ENCODE data around the gene RYR2.

The RYR2 gene

DNA sequence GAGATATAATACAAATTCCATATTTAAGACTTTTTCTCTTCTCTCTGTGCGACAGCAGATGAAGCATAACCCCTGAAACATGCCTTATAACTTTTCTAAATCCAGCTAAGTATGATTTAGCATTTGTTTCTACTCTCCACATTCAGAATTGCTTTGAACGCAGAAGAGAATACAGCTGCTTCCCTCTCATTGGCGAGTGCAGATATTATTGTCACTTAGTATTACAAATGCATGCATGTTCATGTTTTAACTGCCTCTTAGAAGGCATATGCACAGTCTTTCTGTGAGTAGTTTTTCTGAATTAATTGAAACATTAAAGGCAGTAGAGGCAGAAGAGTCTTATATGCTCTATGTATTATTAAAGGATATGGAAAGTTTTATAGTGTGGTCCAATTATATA, 631.6 kb downstream of the RYR2 start:
- no peak for DNase-seq (ENCODE audit: low spot score)

DNA sequence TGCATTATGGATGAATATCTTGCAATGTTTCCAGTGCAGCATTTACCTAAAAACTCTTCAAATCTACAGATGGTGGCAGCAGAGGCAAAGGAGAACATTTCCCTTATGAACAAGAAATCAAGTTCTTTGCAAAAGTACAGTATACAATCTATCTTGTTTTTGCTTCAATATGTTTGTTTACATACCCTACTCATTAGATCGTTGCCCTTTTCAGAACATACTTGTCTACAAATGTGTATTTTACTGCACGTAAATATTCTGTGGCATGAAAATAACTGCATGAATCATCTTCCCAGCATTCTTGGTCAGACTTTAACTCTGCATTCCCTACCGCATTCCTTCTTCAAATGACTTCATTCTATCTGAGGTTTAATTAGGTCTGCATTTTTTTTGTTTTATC, 636.0 kb downstream of the RYR2 start:
- DNase-seq (ENCODE audit: low spot score) = no peak

DNA sequence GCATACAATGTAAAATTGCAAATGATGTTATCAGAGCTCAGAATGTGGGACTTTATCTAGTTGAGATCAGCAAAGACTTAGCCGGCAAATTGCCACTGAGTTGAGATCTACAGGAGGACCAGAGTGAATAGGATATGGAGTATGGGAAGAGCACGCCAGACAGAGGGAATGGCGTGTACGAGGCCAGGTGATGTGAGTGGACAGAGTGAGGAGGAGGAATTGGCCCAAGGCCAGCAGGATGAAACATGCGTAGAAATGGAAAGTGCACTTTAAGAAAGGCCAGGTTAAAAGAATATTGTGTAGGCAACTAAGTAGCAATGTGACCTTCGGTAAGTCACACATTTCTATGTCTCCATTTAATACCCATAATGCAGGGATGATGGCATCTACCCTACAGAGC, 637.7 kb downstream of the RYR2 start:
- DNase-seq (ENCODE audit: low spot score) = no peak

DNA sequence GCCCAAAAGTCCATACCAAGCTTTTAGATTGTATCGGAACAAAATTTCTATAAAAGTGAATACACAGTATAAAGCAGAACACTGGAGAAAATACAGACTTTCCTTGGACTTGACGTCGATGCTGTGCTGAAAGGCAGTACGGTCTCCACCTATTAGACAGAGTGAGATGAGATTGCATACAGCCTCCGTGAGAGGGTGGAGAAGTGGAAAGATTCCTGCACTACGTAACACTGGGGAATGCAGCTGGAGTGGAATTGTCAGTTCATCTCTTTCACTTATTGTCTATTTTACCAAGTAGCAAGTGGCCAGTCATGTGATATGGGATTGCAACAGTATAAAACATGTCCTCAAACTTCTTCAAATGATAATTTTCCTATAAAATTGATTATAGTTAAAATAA, 639.2 kb downstream of the RYR2 start:
- no peak for DNase-seq (ENCODE audit: low spot score)

DNA sequence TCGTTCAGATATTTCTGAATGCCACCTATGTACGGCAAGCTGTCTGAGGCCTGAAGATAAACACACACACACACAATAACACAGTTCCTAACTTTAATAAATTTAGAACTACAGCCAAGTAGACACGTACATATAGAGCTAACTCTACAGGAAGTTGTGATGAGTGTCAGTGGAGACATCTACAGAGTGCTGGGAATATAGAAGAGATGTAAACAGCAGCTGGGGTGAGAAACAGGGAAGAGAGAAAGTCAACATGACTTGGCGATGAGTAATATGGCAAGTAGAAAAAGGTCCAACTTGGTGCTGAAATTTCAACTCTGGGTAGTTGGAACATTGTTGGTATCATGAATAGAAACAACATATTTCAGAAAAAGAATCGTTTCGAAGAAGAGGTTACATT, 642.3 kb downstream of the RYR2 start:
- no peak for DNase-seq (ENCODE audit: low spot score)

DNA sequence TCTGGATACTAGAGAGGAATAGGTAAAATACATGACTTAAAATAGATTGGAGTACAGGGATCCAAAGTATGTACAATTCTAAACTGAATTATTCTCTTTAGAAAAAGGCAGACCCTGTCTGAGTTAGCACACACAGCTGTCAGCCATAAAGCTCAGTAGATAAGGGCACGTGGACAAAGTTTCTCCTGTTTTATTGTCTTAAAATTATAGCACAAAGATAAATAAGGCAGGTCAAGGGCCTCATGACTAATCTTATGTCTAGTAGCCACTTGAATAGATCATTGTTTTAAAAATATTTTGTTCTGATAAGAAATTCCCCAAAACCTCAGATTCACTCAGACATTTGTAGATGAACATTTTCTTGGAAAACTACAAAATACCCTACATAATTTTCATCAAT, 643.6 kb downstream of the RYR2 start:
- no peak for DNase-seq (ENCODE audit: low spot score)

DNA sequence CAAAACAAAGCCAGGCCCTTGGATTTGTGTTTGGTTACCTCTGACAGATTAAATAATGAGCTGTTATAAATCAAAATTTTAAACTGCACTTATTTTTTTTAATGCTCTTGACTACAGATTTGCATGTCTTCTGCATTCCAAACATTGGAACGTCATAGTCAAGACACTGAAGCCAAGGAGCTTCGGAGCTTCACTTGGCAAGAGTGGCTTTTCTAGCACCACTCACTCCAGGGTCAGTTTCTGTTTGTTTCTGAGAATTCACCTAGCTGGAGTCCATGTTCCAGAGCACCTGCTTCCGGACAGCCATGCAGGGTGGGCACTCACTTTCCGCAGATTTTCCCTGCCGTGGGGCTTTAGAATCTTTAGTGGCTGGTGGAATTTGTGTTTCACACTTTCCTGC, 645.8 kb downstream of the RYR2 start:
- no peak for DNase-seq (ENCODE audit: low spot score)

DNA sequence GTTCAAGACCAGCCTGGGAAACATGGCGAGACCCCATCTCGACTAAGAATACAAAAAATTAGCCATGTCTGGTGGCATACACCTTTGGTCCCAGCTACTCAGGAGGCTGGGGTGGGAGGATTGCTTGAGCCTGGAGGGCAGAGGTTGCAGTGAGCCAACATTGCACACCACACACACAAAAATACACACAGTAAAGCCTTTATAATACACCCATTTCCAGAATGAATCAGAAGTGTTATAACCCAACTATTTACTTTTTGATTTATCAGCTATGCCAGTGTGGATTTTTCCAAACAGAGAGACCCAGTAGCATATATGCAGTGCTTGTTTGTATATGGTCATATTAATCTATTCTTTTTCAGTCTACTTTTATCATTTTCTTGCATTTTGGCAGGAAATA, 648.7 kb downstream of the RYR2 start:
- DNase-seq (ENCODE audit: low spot score) = no peak

DNA sequence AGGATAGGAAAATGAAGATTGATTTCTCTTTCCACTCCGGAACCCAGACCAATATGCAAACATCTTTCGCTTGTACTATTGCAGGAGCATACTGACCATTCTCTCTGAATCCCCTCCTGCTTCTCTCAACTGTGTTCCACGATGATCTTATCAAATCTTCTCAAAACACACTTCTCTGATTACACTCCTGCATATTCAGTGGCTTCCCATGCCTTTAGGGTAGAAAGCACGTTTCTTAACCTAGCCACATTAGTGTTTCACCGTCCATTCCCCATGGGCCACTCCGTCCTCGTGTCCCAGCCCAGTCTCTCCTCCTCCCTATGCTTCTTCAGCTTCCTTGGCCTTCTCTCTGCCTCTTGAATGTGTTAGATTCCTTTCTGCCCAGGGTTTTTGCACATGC, 650.3 kb downstream of the RYR2 start:
- no peak for DNase-seq (ENCODE audit: low spot score)

DNA sequence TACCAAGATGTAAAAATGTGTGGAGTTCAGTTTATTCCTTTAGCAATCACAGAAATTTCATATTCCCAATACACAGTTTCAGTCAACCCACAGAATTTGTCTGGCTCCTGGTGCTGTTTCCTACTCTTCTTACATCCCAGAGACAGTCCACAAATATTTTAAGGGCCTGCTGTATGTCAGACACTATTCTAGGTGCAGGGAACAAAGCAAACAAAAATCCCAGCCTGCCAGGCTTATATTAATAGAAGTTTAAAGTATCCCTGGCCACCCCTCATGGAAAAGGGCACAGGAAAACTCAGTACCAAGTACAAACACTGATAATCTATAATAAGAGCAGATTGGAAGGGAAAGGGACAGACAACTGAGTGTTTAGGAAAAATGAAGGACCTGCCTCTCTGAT, 653.9 kb downstream of the RYR2 start:
- DNase-seq (ENCODE audit: low spot score) = no peak

DNA sequence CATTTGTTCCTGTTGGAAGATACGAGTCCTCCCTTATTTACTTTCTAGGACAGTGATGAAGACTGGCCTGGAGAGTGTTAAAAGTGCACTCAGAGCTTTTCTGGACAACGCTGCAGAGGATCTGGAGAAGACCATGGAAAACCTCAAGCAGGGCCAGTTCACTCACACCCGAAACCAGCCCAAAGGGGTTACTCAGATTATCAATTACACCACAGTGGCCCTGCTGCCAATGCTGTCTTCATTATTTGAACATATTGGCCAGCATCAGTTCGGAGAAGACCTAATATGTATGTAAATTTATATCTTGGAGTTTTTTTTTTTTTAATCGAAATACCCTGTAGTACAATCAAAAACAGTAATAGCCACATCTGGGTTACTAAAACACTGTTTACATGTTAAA, 658.2 kb downstream of the RYR2 start:
- DNase-seq (ENCODE audit: low spot score) = no peak

DNA sequence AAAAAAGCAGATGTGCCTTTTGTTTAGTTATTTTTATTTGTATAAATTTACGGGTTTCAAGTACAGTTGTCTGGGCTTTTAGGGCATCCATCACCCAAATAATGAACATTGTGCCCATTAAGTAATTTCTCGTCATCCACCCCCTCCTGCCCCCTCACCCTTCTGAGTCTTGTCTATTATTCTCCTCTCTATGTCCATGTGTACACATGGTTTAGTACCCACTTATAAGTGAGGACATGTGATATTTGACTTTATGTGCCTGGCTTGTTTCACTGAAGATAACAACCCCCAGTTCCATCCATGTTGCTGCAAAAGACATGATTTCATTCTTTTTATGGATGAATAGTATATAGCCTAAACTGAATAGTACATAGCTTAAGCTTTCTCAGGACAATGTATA, 659.5 kb downstream of the RYR2 start:
- DNase-seq (ENCODE audit: low spot score) = no peak

DNA sequence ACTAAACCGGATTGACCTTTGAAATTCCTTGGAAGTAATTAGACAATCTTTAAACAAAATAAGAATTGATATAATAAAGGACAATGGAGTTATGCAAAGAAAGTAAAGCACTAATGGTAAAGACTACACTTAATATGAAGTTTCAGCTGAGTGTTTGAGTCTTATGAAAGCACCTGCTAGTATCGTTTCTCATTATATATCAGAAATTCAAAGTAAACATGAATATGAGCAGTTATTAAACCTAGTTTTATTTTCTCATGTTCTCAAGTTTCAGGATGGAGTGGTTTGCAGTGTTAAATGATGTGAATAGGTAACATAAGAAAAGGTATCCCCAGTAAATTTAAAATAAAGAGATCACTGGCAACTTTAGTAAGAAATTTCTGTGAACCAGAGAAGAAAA, 660.2 kb downstream of the RYR2 start:
- DNase-seq (ENCODE audit: low spot score) = no peak

DNA sequence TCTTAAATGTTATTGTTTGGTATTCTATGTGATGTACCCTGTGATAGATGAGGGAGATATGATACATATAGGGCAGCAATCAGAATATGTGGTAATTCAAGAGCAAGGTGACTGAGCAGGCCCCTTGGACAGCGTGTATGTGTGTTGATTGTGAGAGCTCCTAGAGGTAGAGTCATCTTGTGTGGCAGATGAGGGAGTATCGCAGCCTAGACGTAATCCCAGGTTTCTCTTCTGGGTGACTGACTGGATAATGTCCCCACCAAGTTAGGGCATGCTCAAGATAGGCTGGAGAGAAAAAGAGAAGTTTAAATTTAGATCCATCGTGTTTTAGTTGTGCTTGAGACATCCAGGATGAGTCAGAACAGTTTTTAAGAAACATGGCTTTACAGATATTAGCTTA, 663.5 kb downstream of the RYR2 start:
- DNase-seq (ENCODE audit: low spot score) = no peak

DNA sequence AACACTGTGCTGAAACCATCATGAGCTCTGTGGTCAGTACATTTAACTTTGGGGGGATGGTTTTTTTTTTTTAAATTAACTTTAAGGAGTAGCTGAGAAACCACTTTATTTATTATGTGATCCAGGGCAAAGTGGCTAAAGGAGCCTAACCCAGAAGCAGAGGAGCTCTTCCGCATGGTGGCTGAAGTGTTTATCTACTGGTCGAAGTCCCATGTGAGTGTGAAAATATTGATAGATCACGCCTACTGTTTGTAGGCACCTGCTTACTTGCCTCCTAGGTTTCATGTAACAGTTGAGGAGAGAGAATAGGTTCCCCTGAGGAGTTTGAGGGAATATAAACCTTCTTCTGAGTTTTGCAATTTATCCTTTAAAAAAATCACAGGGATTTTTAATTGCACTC, 667.4 kb downstream of the RYR2 start:
- DNase-seq (ENCODE audit: low spot score) = no peak

DNA sequence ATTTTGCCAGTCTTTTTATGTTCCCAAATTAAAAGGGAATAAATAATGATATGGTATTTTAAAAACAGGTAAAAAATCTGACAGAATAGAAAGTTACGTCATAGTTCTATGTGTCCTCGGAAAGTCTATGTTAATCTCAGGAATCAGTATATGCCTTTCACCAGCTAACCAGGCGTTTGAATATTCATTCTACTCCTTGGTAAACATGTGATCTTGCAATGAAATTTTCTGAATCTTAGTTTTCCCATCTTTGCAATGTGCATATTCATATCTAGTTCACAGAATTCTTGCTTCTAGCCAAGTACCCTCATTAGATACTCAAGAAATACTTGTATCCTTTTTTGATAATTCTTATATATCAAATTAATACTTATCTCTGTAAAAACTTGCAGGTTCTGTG, 669.3 kb downstream of the RYR2 start:
- no peak for DNase-seq (ENCODE audit: low spot score)

DNA sequence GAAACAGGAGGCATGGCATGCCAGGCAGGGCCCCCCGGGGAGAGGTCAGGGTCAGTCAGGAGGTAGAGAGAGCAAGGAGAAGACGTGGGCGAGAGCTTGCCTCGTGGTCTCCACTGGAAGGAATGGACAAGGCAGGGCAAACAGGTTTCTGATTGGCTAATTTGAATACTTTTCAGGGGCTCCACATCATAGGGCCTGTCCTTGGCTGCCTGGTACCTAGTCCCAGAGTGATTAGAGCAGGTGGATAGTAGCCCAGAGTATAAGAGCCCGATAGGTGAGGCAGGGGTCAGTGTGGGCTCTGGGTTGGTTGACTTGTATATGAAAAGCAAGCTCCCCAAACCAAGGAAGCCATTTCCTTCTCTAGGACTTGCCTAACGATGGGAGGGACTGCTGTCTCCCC, 670.1 kb downstream of the RYR2 start:
- DNase-seq (ENCODE audit: low spot score) = no peak

DNA sequence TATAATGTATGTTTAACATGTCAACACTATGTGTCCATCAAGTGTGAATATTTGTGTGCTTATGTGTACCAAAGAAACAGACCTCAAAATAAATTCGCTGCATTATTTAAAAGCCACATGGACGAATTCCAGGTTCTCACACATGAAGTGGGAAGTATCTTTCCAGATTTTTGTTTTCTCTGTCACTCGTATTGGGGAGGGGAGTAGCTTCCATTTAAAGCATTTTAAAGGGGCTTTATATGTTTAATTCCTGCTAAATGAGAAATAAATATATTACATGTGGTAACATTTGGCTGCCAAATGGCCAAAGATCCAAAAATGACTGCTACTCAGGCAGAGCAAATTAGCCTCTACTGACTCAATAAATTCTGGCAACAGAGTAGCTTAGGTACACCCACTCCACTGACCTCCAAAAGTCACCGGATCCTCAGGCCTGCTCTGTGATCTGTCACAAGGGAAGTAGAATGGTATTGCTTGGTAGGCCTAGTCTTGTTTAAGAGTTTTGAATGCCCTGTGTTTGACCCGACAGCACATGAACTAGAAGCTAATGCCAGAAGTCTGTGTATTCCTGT, 670.7 kb downstream of the RYR2 start:
- no peak for DNase-seq (ENCODE audit: low spot score)

DNA sequence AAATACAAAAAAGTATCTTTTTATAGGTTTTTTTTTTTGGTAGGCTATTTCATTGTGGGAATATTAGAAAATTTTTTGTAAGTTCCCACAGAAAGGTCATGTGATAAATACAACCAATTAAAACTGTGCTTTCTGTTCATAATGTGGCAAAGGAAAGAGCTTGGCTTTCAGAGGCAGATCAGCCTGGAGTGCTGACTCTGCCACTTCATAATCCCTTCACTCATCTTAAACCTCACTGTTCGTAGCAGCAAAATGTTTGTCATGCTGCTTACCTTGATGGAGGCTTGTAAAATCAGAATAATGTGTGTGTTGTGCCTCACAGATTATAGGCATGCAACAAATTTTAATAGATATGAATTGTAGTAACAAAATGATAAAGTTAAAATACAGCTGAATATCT, 671.9 kb downstream of the RYR2 start:
- no peak for DNase-seq (ENCODE audit: low spot score)

DNA sequence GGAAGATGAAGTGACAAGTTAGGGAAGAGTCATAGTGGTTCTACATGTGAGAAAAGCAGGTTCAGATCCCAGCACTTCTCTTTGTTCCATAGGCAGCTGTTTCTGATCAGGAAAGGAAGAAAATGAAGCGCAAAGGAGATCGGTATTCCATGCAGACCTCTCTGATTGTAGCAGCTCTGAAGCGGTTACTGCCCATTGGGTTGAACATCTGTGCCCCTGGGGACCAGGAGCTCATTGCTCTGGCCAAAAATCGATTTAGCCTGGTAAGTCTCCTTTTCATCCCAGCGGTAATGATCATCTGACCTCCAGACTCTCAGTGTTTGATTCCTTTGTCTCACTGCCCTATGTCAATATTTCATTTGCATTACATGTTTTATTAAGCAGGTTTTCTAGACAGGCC, 675.1 kb downstream of the RYR2 start:
- DNase-seq (ENCODE audit: low spot score) = no peak

DNA sequence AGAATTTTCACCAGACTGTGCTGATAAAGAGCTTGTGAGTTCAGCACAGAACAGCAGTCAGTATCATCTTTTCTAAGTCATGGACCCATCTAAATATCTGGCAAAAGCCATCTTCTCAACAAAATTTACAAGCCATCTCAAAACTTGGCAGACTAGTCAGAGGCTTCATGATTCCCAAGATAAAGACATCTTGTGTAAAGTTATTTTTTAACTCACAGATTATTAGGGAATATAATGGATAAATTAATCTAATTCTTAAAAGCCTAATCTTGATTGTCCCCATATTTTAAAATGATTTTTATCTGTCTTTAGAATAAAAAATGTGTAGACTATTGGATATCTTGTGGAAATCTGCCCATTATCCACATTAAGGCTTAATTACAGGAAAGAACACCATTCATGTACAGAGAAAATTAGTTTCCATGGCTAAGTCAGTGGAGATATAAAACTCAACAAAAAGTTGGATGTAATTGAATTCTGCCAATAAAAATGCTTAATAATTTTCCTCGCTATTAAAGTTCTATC, 688.9 kb downstream of the RYR2 start:
- DNase-seq (ENCODE audit: low spot score) = no peak

DNA sequence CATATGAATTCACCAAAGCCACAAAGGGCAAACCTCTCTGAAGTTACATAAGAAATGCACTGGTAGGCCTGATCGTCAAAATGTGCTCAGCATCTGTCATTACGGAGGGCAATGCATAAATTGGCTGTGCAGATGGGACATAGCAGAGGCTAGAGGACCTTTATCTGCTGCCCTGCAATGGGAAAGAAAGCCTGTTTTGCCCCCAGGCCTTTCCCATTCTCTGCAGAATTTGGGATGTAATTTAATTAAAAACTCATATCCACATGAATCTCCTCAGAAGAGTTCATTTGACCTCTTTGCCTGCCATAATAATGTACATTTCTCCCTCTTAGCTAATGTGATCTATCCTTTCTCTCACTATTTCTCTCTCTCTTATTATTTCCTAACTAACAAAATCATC, 690.7 kb downstream of the RYR2 start:
- DNase-seq (ENCODE audit: low spot score) = no peak

DNA sequence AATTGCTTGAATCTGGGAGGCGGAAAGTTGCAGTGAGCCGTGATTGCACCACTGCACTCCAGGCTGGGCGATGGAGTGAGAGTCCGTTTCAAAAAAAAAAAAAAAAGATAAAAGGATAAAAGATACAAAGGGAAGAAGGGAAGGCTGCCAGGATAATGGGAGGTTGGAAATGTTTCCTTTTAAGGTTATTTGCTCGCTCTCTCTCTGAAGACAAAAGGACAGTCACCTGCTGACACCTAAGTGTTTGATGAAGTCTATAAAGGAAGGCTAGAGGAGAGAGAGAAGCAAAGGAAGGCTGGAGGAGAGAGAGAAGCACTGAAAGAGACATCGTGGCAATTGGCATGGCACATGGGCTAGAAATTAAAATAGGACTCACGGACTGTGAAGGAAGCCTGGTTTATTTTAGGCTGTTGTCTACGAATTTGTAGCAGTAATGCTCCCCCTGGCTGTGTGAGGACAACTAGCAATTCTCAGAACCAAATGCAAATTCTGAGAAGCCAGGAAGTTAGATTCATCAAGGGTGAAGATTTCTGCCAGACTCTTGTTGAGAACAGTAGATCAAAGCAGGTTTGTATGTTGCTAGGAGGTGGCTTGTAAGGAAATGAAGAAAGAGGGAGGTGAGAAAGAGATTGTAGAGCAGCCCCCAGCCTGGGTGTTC, 694.5 kb downstream of the RYR2 start:
- no peak for DNase-seq (ENCODE audit: low spot score)

DNA sequence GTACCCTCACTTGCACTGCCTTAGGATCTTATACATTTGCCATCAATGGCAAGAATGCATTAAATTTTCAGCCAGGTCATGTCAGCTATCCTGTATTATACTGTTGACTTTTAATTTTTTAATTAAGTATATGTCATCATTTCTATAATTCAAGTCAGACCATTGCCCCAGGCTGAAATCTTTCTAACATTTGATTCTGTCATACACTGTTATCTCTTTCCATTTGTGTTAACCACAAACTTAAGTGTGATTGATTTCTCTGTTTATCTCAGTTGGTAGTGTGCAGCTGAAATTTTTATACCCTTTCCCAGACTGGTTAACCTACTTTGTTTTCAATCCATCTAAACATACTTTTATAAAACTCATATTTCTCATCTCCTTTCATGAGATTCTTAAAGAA, 695.5 kb downstream of the RYR2 start:
- DNase-seq (ENCODE audit: low spot score) = no peak
